GM18505 (cell line): ENCODE results near the gene PGA3.

ENCODE experiments used
- ATAC-seq: cut with Tn5 transposase; IDR thresholded peaks from one replicate; pipeline ENCODE4 v1.9.1; 2021; ENCODE audit not compliant: unreplicated experiment
- POLR2A ChIP-seq: IDR thresholded peaks from 4 replicates; pipeline ENCODE4 v1.6.1; 2011; ENCODE audit warnings: borderline replicate concordance; ENCODE audit not compliant: insufficient read depth, insufficient read length; ENCODE audit errors: extremely low read depth

PGA3 gene

GRCh38 chr11:61254403-61255025, 51.2 kb downstream of the PGA3 start:
- ATAC-seq: no peak
- TF ChIP-seq POLR2A: no peak

- ATAC-seq: no peak
- no peak for TF ChIP-seq POLR2A
Measured at GRCh38 chr11:61256710-61257482, 53.6 kb downstream of the PGA3 start.

- ATAC-seq: no peak
- no peak for TF ChIP-seq POLR2A
Measured at GRCh38 chr11:61258546-61258945, 55.2 kb downstream of the PGA3 start.

GRCh38 chr11:61259363-61259762, 56.0 kb downstream of the PGA3 start:
- no peak for TF ChIP-seq POLR2A
- no peak for ATAC-seq
